NCI-H748 treated with DMSO at 0.1 percent for 48 hours (cell line): ENCODE results near the gene SUSD3.
"Not testable (repeated sequence)": the region's sequence is repeated elsewhere in the genome, so short reads cannot be mapped to it uniquely, and the experiment has no call there.

Experiments
- DNase-seq: peaks from one replicate; lab custom pipeline; 2025; lab: John Stamatoyannopoulos, UW

The SUSD3 gene

GRCh38 chr9:93111001-93111370 lies 52.5 kb downstream of the SUSD3 start:
- DNase-seq = no peak

GRCh38 chr9:93111371-93112115 lies 53.0 kb downstream of the SUSD3 start:
- no peak for DNase-seq

GRCh38 chr9:93112116-93112863 lies 53.8 kb downstream of the SUSD3 start:
- DNase-seq = no peak

- no peak for DNase-seq
These were observed 54.4 kb downstream of the SUSD3 start for GRCh38 chr9:93112864-93113389.

GRCh38 chr9:93114169-93114983 lies 55.9 kb downstream of the SUSD3 start:
- no peak for DNase-seq

GRCh38 chr9:93114984-93115335 lies 56.5 kb downstream of the SUSD3 start:
- DNase-seq = no peak

- no peak for DNase-seq
These were observed 57.1 kb downstream of the SUSD3 start for GRCh38 chr9:93115486-93116071.

GRCh38 chr9:93116072-93116961 lies 57.8 kb downstream of the SUSD3 start:
- DNase-seq = no peak

- DNase-seq = not testable (repeated sequence)
These were observed 59.0 kb downstream of the SUSD3 start for GRCh38 chr9:93117521-93117920.

GRCh38 chr9:93117924-93118862 lies 59.7 kb downstream of the SUSD3 start:
- no peak for DNase-seq

- no peak for DNase-seq
These were observed 60.6 kb downstream of the SUSD3 start for GRCh38 chr9:93118863-93119702.

GRCh38 chr9:93119703-93119952 lies 61.1 kb downstream of the SUSD3 start:
- no peak for DNase-seq

GRCh38 chr9:93119953-93120845 lies 61.7 kb downstream of the SUSD3 start:
- no peak for DNase-seq

GRCh38 chr9:93120846-93121315 lies 62.4 kb downstream of the SUSD3 start:
- DNase-seq = no peak

- no peak for DNase-seq
These were observed 63.1 kb downstream of the SUSD3 start for GRCh38 chr9:93121316-93122241.

GRCh38 chr9:93122721-93123221 lies 64.3 kb downstream of the SUSD3 start:
- DNase-seq = no peak
